Cardiac fibroblast (primary cell): ENCODE data around the gene LRP2.

Source experiments
- DNase-seq, 2 donors: peaks; one replicate each; pipeline versions ENCODE4 v3.0.0 to v3.0.0-alpha.2; 2010; ENCODE audit warnings: low read depth in 2 of 2
- H3K4me3 ChIP-seq, 2 donors: replicated peaks in 1 of 2; 1 replicate in 1 of 2; 2 replicates in 1 of 2; pipeline ENCODE4 v1.5.1; 2011; ENCODE audit warnings: low read depth in 2 of 2, low read length in 2 of 2, mild to moderate bottlenecking in 2 of 2, moderate library complexity in 1 of 2
- CTCF ChIP-seq: IDR thresholded peaks from one replicate; pipeline ENCODE4 v1.5.1; 2011; ENCODE audit warnings: low read depth, mild to moderate bottlenecking, low read length, inconsistent platforms

The LRP2 gene

GRCh38 chr2:169349535-169349934 is 12.8 kb downstream of the LRP2 start:
- no peak for TF ChIP-seq CTCF
- no peak for DNase-seq

GRCh38 chr2:169348321-169349024 is 13.9 kb downstream of the LRP2 start:
- no peak overlapping the region for H3K4me3 ChIP-seq
- no peak for DNase-seq
- no peak for TF ChIP-seq CTCF

More at GRCh38 chr2:169349535-169349934, 12.8 kb downstream of the LRP2 start:
- H3K4me3 ChIP-seq: no peak overlapping the region

GRCh38 chr2:169345486-169346437 is 16.6 kb downstream of the LRP2 start:
- DNase-seq: no peak
- H3K4me3 ChIP-seq: no peak overlapping the region
- TF ChIP-seq CTCF: no peak

GRCh38 chr2:169344736-169345485 is 17.4 kb downstream of the LRP2 start:
- no peak for DNase-seq
- no peak overlapping the region for H3K4me3 ChIP-seq
- no peak for TF ChIP-seq CTCF

- no peak for DNase-seq
- no peak for TF ChIP-seq CTCF
- H3K4me3 ChIP-seq: no peak overlapping the region
These were observed 19.1 kb downstream of the LRP2 start for GRCh38 chr2:169343202-169343601.

- no peak for TF ChIP-seq CTCF
- H3K4me3 ChIP-seq: no peak overlapping the region
- DNase-seq: no peak
These were observed 22.7 kb downstream of the LRP2 start for GRCh38 chr2:169339657-169340056.
